VCaP (cell line): Measurements from ENCODE around the gene GPHN.

Source experiments
- H3K27ac ChIP-seq: fragments of 450-650 bp; 2 replicates; pipeline ENCODE4 v1.5.1; 2017
- TF ChIP-seq, protein P1 (sequence below): fragments of 450-650 bp; conservative IDR thresholded peaks from 2 replicates; pipeline ENCODE4 v1.5.1; 2017; ENCODE audit warnings: mild to moderate bottlenecking, moderate library complexity

Gene GPHN

DNA sequence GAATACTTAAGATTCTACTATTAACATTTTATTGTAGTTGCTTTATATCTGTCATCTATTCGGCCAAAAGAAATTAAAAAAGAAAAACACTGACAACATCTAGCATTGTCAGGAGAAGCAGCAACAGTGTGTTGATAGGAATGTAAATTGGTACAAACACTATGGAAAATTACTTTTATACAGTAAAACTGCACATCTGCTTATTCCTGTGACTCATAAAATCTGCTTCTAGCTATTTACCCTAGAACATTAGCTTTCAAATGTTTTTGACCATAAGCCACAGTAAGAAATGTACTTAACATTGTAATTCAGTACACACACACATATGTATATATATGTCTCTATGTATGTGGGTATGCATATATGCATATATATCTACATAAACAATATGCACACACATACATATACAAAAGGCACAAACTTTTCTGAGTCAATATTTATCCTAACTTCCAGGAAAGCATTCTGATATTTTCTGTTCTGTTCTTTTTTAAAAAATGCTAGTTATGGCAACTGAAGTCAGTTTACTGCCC lies 402.4 kb downstream of the GPHN start:
- TF ChIP-seq, protein P1, sequence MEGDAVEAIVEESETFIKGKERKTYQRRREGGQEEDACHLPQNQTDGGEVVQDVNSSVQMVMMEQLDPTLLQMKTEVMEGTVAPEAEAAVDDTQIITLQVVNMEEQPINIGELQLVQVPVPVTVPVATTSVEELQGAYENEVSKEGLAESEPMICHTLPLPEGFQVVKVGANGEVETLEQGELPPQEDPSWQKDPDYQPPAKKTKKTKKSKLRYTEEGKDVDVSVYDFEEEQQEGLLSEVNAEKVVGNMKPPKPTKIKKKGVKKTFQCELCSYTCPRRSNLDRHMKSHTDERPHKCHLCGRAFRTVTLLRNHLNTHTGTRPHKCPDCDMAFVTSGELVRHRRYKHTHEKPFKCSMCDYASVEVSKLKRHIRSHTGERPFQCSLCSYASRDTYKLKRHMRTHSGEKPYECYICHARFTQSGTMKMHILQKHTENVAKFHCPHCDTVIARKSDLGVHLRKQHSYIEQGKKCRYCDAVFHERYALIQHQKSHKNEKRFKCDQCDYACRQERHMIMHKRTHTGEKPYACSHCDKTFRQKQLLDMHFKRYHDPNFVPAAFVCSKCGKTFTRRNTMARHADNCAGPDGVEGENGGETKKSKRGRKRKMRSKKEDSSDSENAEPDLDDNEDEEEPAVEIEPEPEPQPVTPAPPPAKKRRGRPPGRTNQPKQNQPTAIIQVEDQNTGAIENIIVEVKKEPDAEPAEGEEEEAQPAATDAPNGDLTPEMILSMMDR = no peak
- no peak overlapping the region for H3K27ac ChIP-seq

DNA sequence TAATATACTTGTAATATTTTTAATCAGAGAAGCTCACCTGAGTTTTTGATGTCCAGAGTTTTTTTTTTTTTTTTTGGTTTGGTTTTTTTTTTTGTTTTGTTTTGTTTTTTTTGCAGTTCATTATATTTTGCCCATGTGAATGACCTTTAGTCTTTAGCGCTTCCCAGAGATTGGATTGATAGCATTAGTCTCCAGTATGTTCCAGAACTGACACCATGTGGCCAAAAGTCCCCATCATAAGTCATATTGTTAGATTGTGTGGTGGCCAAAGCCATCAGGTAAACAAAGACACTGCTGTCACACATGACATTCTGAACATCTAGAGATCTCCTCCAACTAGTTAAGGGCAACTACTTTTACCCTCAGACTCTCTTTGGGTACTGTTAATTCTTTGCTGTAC lies 408.5 kb downstream of the GPHN start:
- TF ChIP-seq, protein P1 = no peak

DNA sequence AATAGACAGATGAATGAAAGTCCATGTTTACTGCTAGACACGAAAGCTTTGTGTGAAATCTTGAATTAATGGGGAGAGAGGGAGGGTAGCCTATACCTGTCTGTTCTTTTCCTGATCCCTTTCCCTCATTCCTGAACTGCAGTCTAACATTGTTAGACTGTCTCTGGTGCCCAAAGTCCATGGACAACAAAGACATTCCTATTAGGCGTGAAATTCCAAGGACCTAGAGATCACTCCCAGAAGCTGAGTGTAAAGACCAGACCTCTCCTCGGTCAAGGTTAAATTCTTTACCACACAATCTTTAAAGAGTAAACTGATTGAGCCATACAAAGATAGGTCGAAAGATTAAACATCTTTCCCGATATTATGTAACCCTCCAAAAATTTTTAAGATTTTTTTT lies 410.6 kb downstream of the GPHN start:
- TF ChIP-seq, protein P1 = no peak
- H3K27ac ChIP-seq = no peak overlapping the region

More for the DNA sequence above, 408.5 kb downstream of the GPHN start:
- H3K27ac ChIP-seq = no peak overlapping the region

DNA sequence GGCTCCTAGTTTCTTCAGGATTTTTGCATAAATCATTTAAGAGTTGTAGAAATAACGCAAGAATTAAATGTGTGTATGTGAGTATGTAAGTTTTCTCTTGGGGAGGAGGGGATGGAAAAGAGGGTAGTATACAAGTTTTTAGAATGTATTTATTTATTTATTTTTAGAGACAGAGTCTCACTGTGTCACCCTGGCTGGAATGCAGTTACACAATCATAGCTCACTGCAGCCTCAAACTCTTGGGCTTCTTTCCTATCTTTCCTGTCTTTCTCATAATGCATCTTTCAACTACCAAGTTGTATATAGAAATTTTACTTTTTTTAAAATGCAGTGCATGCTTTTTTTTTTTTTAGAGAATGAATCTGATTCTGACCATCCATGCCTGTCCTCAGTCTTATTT lies 412.2 kb downstream of the GPHN start:
- H3K27ac ChIP-seq = no peak overlapping the region
- TF ChIP-seq, protein P1 = no peak

DNA sequence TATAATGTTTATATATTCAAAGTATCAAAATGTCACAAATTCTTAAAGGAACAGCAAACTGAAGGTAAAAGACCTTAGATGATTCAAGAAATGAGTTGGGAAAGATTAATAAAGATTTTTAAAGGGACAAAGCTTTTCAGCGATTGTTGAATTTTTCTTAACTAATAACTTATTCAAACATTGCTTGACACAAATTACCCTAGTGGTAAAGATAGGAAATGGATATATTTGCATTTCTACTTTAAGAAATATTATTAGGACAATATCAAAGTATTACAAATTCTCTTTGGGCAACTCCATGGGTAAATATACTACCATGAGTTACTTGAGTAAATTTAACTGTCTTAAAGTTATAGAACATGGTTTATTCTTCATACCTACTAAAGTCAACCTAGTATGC lies 415.3 kb downstream of the GPHN start:
- no peak overlapping the region for H3K27ac ChIP-seq
- TF ChIP-seq, protein P1 = no peak; the same call in 1 of the 2 replicates

DNA sequence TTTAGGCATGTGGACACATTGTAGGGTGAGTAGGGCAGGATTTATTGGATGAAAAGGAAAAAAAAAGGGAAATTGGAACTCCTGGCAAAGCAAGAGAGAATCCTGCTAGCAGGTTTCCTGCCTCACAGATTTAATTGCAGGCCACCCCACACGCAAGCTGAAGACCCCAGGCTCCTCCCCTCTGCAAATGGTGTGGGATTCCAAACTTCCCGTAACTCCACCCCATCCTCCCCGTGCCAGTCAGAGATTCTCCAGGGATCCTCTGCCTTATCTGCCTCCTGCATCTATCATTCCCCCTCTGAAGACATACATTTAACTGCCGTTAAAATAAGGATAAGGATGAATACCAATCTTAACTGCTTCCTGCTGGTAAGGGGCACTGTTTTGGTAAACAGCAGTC lies 431.5 kb downstream of the GPHN start:
- TF ChIP-seq, protein P1 = no peak
- no peak overlapping the region for H3K27ac ChIP-seq

DNA sequence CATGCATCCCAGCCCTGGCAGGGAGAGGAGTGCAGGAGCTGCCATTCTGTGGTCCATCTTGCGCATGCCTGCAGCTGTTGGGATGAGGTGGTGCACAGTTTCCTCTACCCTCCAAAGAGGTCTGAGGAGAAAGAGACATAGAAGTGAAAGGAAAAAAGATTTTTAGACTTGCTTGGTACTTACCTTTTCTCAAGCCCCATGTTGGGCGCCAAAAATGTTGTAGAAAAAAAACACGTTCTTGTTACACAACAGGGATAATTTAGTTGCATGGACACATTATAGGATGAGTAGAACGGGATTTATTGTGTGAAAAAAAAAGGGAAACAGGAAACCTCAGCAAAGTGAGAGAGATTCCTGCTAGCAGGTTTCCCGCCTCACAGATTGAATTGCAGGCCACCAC lies 436.9 kb downstream of the GPHN start:
- TF ChIP-seq, protein P1 = no peak
- no peak overlapping the region for H3K27ac ChIP-seq
